ENCODE results near the gene IDNK. TPM values are rescaled to one million over a fixed set of nuclear protein-coding genes. Genes with fewer than 3 reads are reported as not detected.

Gene IDNK
- total and polyA plus RNA-seq, 2 of the 8 experiments (the other 6 are each of a cell fraction or from before 2014, with no cell fraction given): 0.29 to 0.48 TPM

DNA sequence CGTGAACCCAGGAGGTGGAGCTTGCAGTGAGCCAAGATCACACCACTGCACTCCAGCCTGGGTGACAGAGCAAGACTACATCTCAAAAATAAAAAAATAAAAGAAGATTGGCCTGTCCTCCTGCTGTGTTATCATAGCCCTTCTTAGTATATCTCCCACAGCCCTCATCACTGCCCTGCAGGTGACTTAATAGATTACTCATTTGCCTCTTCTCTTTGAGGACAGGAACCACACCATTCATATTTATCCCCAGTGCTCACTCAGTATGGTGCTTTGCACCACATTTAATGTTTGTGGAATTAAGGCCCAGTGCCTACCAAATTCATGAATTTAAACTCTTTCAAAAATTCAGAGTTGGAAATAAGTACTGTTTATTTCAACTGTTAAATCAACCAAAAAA, 10.3 kb downstream of the IDNK start:
- no peak overlapping the region for H3K4me3 ChIP-seq (ENCODE audit: extremely low read depth in 1 of 4, insufficient read depth in 2 of 4, low read depth in 3 of 4, low read length in 4 of 4)
- H3K9me3 ChIP-seq (ENCODE audit: insufficient read depth in 2 of 2, low read depth in 1 of 2, low read length in 1 of 2): no peaks in the 10 kb centered on the region
- H3K9ac ChIP-seq (replicated peaks in 1 of 4; ENCODE audit: extremely low read depth in 1 of 4, low read depth in 3 of 4, low read length in 3 of 4): no peak overlapping the region
- no peak overlapping the region for H2AFZ ChIP-seq (ENCODE audit: low read length)
- no peak overlapping the region for H4K5ac ChIP-seq (ENCODE audit: insufficient read length, low read depth, low read length)
- H3K79me1 ChIP-seq (ENCODE audit: low read depth, low read length): no peaks in the 10 kb centered on the region
- DNase-seq (ENCODE audit: low read depth in 1 of 2, low spot score in 2 of 2) (no peak), FAIRE-seq (no peak)
- no peak overlapping the region for H2BK15ac ChIP-seq (ENCODE audit: low read length)
- H2BK5ac ChIP-seq (ENCODE audit: low read depth, low read length): no peak overlapping the region
- H4K8ac ChIP-seq (ENCODE audit: extremely low read depth, insufficient read depth, low read length): no peak overlapping the region
- no peak overlapping the region for H2BK20ac ChIP-seq (ENCODE audit: low read length)
- H3K27ac ChIP-seq (ENCODE audit: low read depth, low read length): no peak overlapping the region; the same call in 1 of the 2 replicates
- H2BK12ac ChIP-seq (ENCODE audit: low read depth, low read length): no peak overlapping the region
- no peaks in the 10 kb centered on the region for H3K27me3 ChIP-seq (replicated peaks in 1 of 4; ENCODE audit: control insufficient read depth in 3 of 4, extremely low read depth in 1 of 4, insufficient read depth in 3 of 4, low read length in 3 of 4)
- H3K23ac ChIP-seq (ENCODE audit: insufficient read length): no peak overlapping the region
- H3K14ac ChIP-seq (ENCODE audit: insufficient read length): no peak overlapping the region
- H3K56ac ChIP-seq (replicated peaks; ENCODE audit: insufficient read length, low read depth, low read length): no peak overlapping the region
- no peak overlapping the region for H3K18ac ChIP-seq (ENCODE audit: extremely low read depth, low read length)
- WGBS, 2 experiments (ENCODE audit: extremely low coverage in 1 of 2, insufficient coverage in 1 of 2, insufficient read length in 1 of 2, insufficient replicate concordance in 2 of 2, low coverage in 1 of 2, low lambda C conversion rate in 2 of 2, missing lambda C conversion rate in 1 of 2): no CpG with 5 or more reads among the region's 1 CpG
- no peak overlapping the region for H2BK120ac ChIP-seq (replicated peaks; ENCODE audit: low read depth, low read length)
- ChIA-PET POLR2A (ENCODE audit: partially characterized antibody) (interaction anchor here (2.4 kb wide), 1 partner anchor 8 kb away, joined by 11 read pairs; no protein-coding TSS in a partner anchor), CTCF (ENCODE audit: partially characterized antibody) (interaction anchor here (0.6 to 8.0 kb wide), 5 partner anchors 9 to 403 kb away, joined by 3 to 75 read pairs (median 5); partner anchors contain the start of gene FRMD3)
- no peak overlapping the region for H3K4me2 ChIP-seq (ENCODE audit: insufficient read depth in 1 of 2, low read depth in 2 of 2, low read length in 2 of 2)
- no peaks in the 10 kb centered on the region for H3K79me2 ChIP-seq (ENCODE audit: control insufficient read depth in 1 of 2, insufficient read depth in 2 of 2, low read length in 2 of 2)
- H3K36me3 ChIP-seq (ENCODE audit: control insufficient read depth in 2 of 4, insufficient read depth in 4 of 4, low read length in 3 of 4): no peaks in the 10 kb centered on the region
- no peaks in the 10 kb centered on the region for H4K20me1 ChIP-seq (replicated peaks in 1 of 2; ENCODE audit: control insufficient read depth in 1 of 2, insufficient read depth in 2 of 2, low read length in 2 of 2)
- no peak overlapping the region for H3K4ac ChIP-seq (replicated peaks; ENCODE audit: insufficient read length, low read depth, low read length)
- peaks cover 0 to 11% (median 3%) of the 10 kb centered on the region in 4 experiments; a peak in 1 of 7 replicates for H3K4me1 ChIP-seq (replicated peaks in 1 of 4; ENCODE audit: control insufficient read depth in 3 of 4, insufficient read depth in 4 of 4, low read length in 3 of 4)
- H2AK5ac ChIP-seq (ENCODE audit: low read depth, low read length): no peak overlapping the region
- H4K91ac ChIP-seq (replicated peaks; ENCODE audit: insufficient read length, low read length): no peak overlapping the region
- no peaks in the 10 kb centered on the region for H3K23me2 ChIP-seq (ENCODE audit: low read depth, low read length)
- no peak for TF ChIP-seq SP4 (IDR thresholded peaks at IDR 0.05; ENCODE audit: low read length)
- no peak for TF ChIP-seq TAF1 (IDR thresholded peaks at IDR 0.05; ENCODE audit: low read depth, low read length)
- TF ChIP-seq, protein P1, sequence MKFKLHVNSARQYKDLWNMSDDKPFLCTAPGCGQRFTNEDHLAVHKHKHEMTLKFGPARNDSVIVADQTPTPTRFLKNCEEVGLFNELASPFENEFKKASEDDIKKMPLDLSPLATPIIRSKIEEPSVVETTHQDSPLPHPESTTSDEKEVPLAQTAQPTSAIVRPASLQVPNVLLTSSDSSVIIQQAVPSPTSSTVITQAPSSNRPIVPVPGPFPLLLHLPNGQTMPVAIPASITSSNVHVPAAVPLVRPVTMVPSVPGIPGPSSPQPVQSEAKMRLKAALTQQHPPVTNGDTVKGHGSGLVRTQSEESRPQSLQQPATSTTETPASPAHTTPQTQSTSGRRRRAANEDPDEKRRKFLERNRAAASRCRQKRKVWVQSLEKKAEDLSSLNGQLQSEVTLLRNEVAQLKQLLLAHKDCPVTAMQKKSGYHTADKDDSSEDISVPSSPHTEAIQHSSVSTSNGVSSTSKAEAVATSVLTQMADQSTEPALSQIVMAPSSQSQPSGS (IDR thresholded peaks at IDR 0.05; ENCODE audit: low read length): no peak
- TF ChIP-seq SIX5 (IDR thresholded peaks at IDR 0.05; ENCODE audit: low read depth, low read length): no peak

All from H1 (cell line).